H1 (cell line): Measurements from ENCODE around the gene NTRK2. TPM values are rescaled to one million over a fixed set of nuclear protein-coding genes. Genes with fewer than 3 reads are reported as not detected.

Experiments
- CTCF ChIA-PET: fragments of 300-600 bp; sonication (Branson Sonifier 250); formaldehyde crosslinking; loops from one replicate; lab custom pipeline; 2021; ENCODE audit not compliant: partially characterized antibody; lab: Charles Lee
- POLR2A ChIA-PET: fragments of 300-600 bp; sonication (Branson Sonifier 250); formaldehyde crosslinking; loops from one replicate; lab custom pipeline; 2021; ENCODE audit warnings: inconsistent platforms; ENCODE audit not compliant: partially characterized antibody; lab: Charles Lee
- DNase-seq, 2 experiments: peaks; one replicate each; pipeline versions ENCODE4 v3.0.0 to v3.0.0-alpha.2; 2010 to 2022; ENCODE audit warnings: low spot score in 2 of 2, low read depth in 1 of 2, mixed read lengths in 1 of 2
- FAIRE-seq: peaks from 2 replicates; lab custom pipeline; 2011; peaks lifted over from hg19 to GRCh38; lab: Jason Lieb, UNC
- H2AFZ ChIP-seq: 2 replicates; pipeline ENCODE4 v1.8.1; 2012; ENCODE audit warnings: low read length, inconsistent platforms
- H2AK5ac ChIP-seq: 2 replicates; pipeline ENCODE4 v1.6.1; 2013; ENCODE audit warnings: low read depth, low read length
- H2BK120ac ChIP-seq: replicated peaks from 2 replicates; pipeline ENCODE3; 2013; ENCODE audit warnings: low read depth, low read length, inconsistent platforms
- H2BK12ac ChIP-seq: 2 replicates; pipeline ENCODE4 v1.6.1; 2013; ENCODE audit warnings: low read depth, low read length
- H2BK15ac ChIP-seq: 2 replicates; pipeline ENCODE4 v1.6.1; 2013; ENCODE audit warnings: low read length
- H2BK20ac ChIP-seq: 2 replicates; pipeline ENCODE4 v1.6.1; 2013; ENCODE audit warnings: low read length
- H2BK5ac ChIP-seq: 2 replicates; pipeline ENCODE4 v1.6.1; 2013; ENCODE audit warnings: low read depth, low read length
- H3K14ac ChIP-seq: 2 replicates; pipeline ENCODE4 v1.6.1; 2013; ENCODE audit warnings: inconsistent platforms; ENCODE audit not compliant: insufficient read length
- H3K18ac ChIP-seq: 2 replicates; pipeline ENCODE4 v1.6.1; 2013; ENCODE audit warnings: low read length; ENCODE audit errors: extremely low read depth
- H3K23ac ChIP-seq: 2 replicates; pipeline ENCODE4 v1.6.1; 2013; ENCODE audit warnings: inconsistent platforms; ENCODE audit not compliant: insufficient read length
- H3K23me2 ChIP-seq: 2 replicates; pipeline ENCODE4 v1.6.1; 2013; ENCODE audit warnings: low read depth, low read length
- H3K27ac ChIP-seq: 2 replicates; pipeline ENCODE4 v1.6.1; 2011; ENCODE audit warnings: low read depth, low read length, inconsistent platforms
- H3K27me3 ChIP-seq, 4 experiments: replicated peaks in 1 of 4; 1 replicate in 1 of 4; 2 replicates in 3 of 4; pipeline versions ENCODE4 v1.6.1 to v1.8.1; 2011 to 2013; ENCODE audit warnings: low read length in 3 of 4, mild to moderate bottlenecking in 3 of 4, inconsistent platforms in 2 of 4, mixed read lengths in 2 of 4, moderate library complexity in 1 of 4; ENCODE audit not compliant: control insufficient read depth in 3 of 4, insufficient read depth in 3 of 4; ENCODE audit errors: extremely low read depth in 1 of 4
- H3K36me3 ChIP-seq, 4 experiments: 2 replicates each; pipeline versions ENCODE4 v1.6.1 to v1.8.1; 2011 to 2013; ENCODE audit warnings: mild to moderate bottlenecking in 4 of 4, low read length in 3 of 4, moderate library complexity in 2 of 4, control low read depth in 1 of 4, inconsistent platforms in 1 of 4; ENCODE audit not compliant: insufficient read depth in 4 of 4, control insufficient read depth in 2 of 4
- H3K4ac ChIP-seq: replicated peaks from 2 replicates; pipeline ENCODE3; 2013; ENCODE audit warnings: low read length, low read depth, mixed read lengths, inconsistent platforms; ENCODE audit not compliant: insufficient read length
- H3K4me1 ChIP-seq, 4 experiments: replicated peaks in 1 of 4; 1 replicate in 1 of 4; 2 replicates in 3 of 4; pipeline versions ENCODE4 v1.6.1 to v1.8.1; 2011 to 2013; ENCODE audit warnings: low read length in 3 of 4, inconsistent platforms in 2 of 4, mixed read lengths in 1 of 4; ENCODE audit not compliant: insufficient read depth in 4 of 4, control insufficient read depth in 3 of 4
- H3K4me2 ChIP-seq, 2 experiments: 2 replicates each; pipeline versions ENCODE4 v1.6.1 to v1.8.1; 2011 to 2013; ENCODE audit warnings: low read depth in 2 of 2, low read length in 2 of 2, control low read depth in 1 of 2, inconsistent platforms in 1 of 2, mild to moderate bottlenecking in 1 of 2; ENCODE audit not compliant: insufficient read depth in 1 of 2
- H3K4me3 ChIP-seq, 4 experiments: fragments of 200-600, 300-600 bp in 1 of 4; sonication (generic), shearing (Covaris generic), sonication (Bioruptor Twin) in 1 of 4; 2 replicates each; pipeline versions ENCODE4 v1.5.1 to v1.8.1; 2011 to 2016; ENCODE audit warnings: low read length in 4 of 4, low read depth in 3 of 4, control low read depth in 2 of 4, inconsistent platforms in 2 of 4, mild to moderate bottlenecking in 2 of 4, mixed read lengths in 1 of 4, moderate library complexity in 1 of 4; ENCODE audit not compliant: insufficient read depth in 2 of 4; ENCODE audit errors: extremely low read depth in 1 of 4
- H3K56ac ChIP-seq: replicated peaks from 2 replicates; pipeline ENCODE3; 2013; ENCODE audit warnings: low read depth, mild to moderate bottlenecking, mixed read lengths, low read length, inconsistent platforms; ENCODE audit not compliant: insufficient read length
- H3K79me1 ChIP-seq: 2 replicates; pipeline ENCODE4 v1.6.1; 2013; ENCODE audit warnings: low read depth, low read length, control low read depth
- H3K79me2 ChIP-seq, 2 experiments: 2 replicates each; pipeline versions ENCODE4 v1.6.1 to v1.8.1; 2012 to 2013; ENCODE audit warnings: low read length in 2 of 2, mild to moderate bottlenecking in 2 of 2, inconsistent platforms in 1 of 2; ENCODE audit not compliant: insufficient read depth in 2 of 2, control insufficient read depth in 1 of 2
- H3K9ac ChIP-seq, 4 experiments: replicated peaks in 1 of 4; 1 replicate in 1 of 4; 2 replicates in 3 of 4; pipeline versions ENCODE4 v1.6.1 to v1.8.1; 2011 to 2013; ENCODE audit warnings: low read depth in 3 of 4, low read length in 3 of 4, control low read depth in 2 of 4, mild to moderate bottlenecking in 2 of 4, moderate library complexity in 2 of 4, inconsistent platforms in 1 of 4; ENCODE audit errors: extremely low read depth in 1 of 4
- H3K9me3 ChIP-seq, 2 experiments: 2 replicates each; pipeline versions ENCODE4 v1.6.1 to v1.8.1; 2012 to 2013; ENCODE audit warnings: mild to moderate bottlenecking in 2 of 2, moderate library complexity in 2 of 2, control low read depth in 1 of 2, inconsistent platforms in 1 of 2, low read depth in 1 of 2, low read length in 1 of 2, mixed read lengths in 1 of 2; ENCODE audit not compliant: insufficient read depth in 2 of 2
- H4K20me1 ChIP-seq, 2 experiments: replicated peaks in 1 of 2; 2 replicates each; pipeline versions ENCODE3 to v1.8.1; 2011 to 2013; ENCODE audit warnings: inconsistent platforms in 2 of 2, low read length in 2 of 2, mild to moderate bottlenecking in 1 of 2; ENCODE audit not compliant: insufficient read depth in 2 of 2, control insufficient read depth in 1 of 2
- H4K5ac ChIP-seq: 2 replicates; pipeline ENCODE4 v1.6.1; 2013; ENCODE audit warnings: low read length, low read depth, mixed read lengths, inconsistent platforms; ENCODE audit not compliant: insufficient read length
- H4K8ac ChIP-seq: 2 replicates; pipeline ENCODE4 v1.8.0; 2013; ENCODE audit warnings: mild to moderate bottlenecking, moderate library complexity, low read length, inconsistent platforms; ENCODE audit not compliant: insufficient read depth; ENCODE audit errors: extremely low read depth
- H4K91ac ChIP-seq: replicated peaks from 2 replicates; pipeline ENCODE3; 2013; ENCODE audit warnings: low read length, mixed read lengths, inconsistent platforms; ENCODE audit not compliant: insufficient read length
- ASH2L ChIP-seq: fragments of 200-600, 300-600 bp; sonication (generic); IDR thresholded peaks from one replicate; pipeline ENCODE4 v1.7.1; 2017; ENCODE audit warnings: low read length
- BCL11A ChIP-seq, 2 experiments: IDR thresholded peaks; one replicate each; pipeline ENCODE4 v1.6.1; 2011; ENCODE audit warnings: low read depth in 2 of 2, low read length in 2 of 2, mild to moderate bottlenecking in 2 of 2
- BRCA1 ChIP-seq: IDR thresholded peaks from 2 replicates; pipeline ENCODE4 v1.6.1; 2012; ENCODE audit warnings: low read depth, low read length, improper control_type of control experiment
- EZH2 ChIP-seq: fragments of 200-600 bp; sonication (generic); IDR thresholded peaks from 2 replicates; pipeline ENCODE4 v1.7.1; 2012; ENCODE audit warnings: low read depth, mild to moderate bottlenecking, moderate library complexity, low read length, inconsistent platforms; ENCODE audit not compliant: severe bottlenecking
- JUN ChIP-seq: IDR thresholded peaks from 2 replicates; pipeline ENCODE4 v1.6.1; 2011; ENCODE audit warnings: low read depth, mild to moderate bottlenecking, improper control_type of control experiment, low read length
- JUND ChIP-seq: IDR thresholded peaks from 2 replicates; pipeline ENCODE4 v1.6.1; 2011; ENCODE audit warnings: mild to moderate bottlenecking, improper control_type of control experiment, low read length
- KDM5A ChIP-seq: fragments of 200-600 bp; IDR thresholded peaks from 2 replicates; pipeline ENCODE4 v1.7.1; 2012; ENCODE audit warnings: mild to moderate bottlenecking, low read length, inconsistent platforms, mixed read lengths
- POLR2AphosphoS5 ChIP-seq: IDR thresholded peaks from 2 replicates; pipeline ENCODE4 v1.6.1; 2011; ENCODE audit warnings: low read depth, low read length
- RNF2 ChIP-seq: fragments of 200-900, 300-1000 bp; sonication (generic); IDR thresholded peaks from 2 replicates; pipeline ENCODE4 v1.7.1; 2016; ENCODE audit warnings: borderline replicate concordance, low read depth, mild to moderate bottlenecking, antibody characterized with exemption, low read length; ENCODE audit not compliant: poor library complexity, severe bottlenecking; ENCODE audit errors: missing control alignments
- SP4 ChIP-seq: IDR thresholded peaks from 2 replicates; pipeline ENCODE4 v1.6.1; 2012; ENCODE audit warnings: low read length, inconsistent platforms
- SUZ12 ChIP-seq: fragments of 200-600 bp; sonication (generic); IDR thresholded peaks from 2 replicates; pipeline ENCODE4 v1.6.1; 2012; ENCODE audit warnings: mild to moderate bottlenecking, inconsistent platforms, low read length, moderate library complexity, mixed read lengths
- TEAD4 ChIP-seq: IDR thresholded peaks from 2 replicates; pipeline ENCODE4 v1.6.1; 2012; ENCODE audit warnings: low read depth, low read length, inconsistent platforms, mixed read lengths
- USF2 ChIP-seq: IDR thresholded peaks from 2 replicates; pipeline ENCODE4 v1.6.1; 2011; ENCODE audit warnings: low read length, improper control_type of control experiment
- ZNF274 ChIP-seq: IDR thresholded peaks from 2 replicates; pipeline ENCODE4 v1.7.0; 2012; ENCODE audit warnings: low read length, borderline replicate concordance; ENCODE audit errors: extremely low read depth
- WGBS, 2 experiments: shearing (Covaris generic) in 1 of 2; methylation state at CpG; one replicate each; pipeline versions ENCODE4 v1.1.6 to v1.1.7; 2013 to 2015; ENCODE audit warnings: low lambda C conversion rate in 2 of 2, mixed read lengths in 2 of 2, inconsistent platforms in 1 of 2, low coverage in 1 of 2, missing lambda C conversion rate in 1 of 2; ENCODE audit not compliant: insufficient replicate concordance in 2 of 2, insufficient coverage in 1 of 2, insufficient read length in 1 of 2; ENCODE audit errors: extremely low coverage in 1 of 2, missing lambda C conversion rate in 1 of 2; 5-methylcytosine and 5-hydroxymethylcytosine counted together
- polyA plus RNA-seq, 7 experiments: library from polyadenylated mRNA; depleted of rRNA in 3 of 7; stranded (reverse) in 5 of 7; unstranded in 2 of 7; fragments of >200 nt in 5 of 7; fragments of 200-250 nt in 2 of 7; gene quantifications; 1 replicate in 5 of 7; 2 replicates in 1 of 7; 4 replicates in 1 of 7; pipeline versions ENCODE4 v1.2.1 to v1.2.3, GENCODE V29; 2011 to 2013; ENCODE audit warnings: missing spikeins in 2 of 7, mixed read lengths in 2 of 7
- total RNA-seq: library from RNA; stranded (reverse); fragmentation: NEBNext Ultra II Directional; extraction: Animal tissue kit (Norgen Biotek cat#: 25700); gene quantifications from 2 replicates; pipeline ENCODE4 v1.2.1, GENCODE V29; 2021

The NTRK2 gene
- total and polyA plus RNA-seq, 2 of the 8 experiments (the other 6 are each of a cell fraction or from before 2014, with no cell fraction given), result 0.03 to 0.04 TPM

GRCh38 chr9:84793251-84793650 is 123.7 kb downstream of the NTRK2 start:
- no peaks in the 10 kb centered on the region; a peak in 1 of 7 replicates for H3K27me3 ChIP-seq
- H2BK15ac ChIP-seq, result no peak overlapping the region
- POLR2A ChIA-PET, result no interaction called here
- H3K18ac ChIP-seq, result no peak overlapping the region
- DNase-seq, result no peak
- no peak for FAIRE-seq
- H2BK5ac ChIP-seq, result no peak overlapping the region
- no peaks in the 10 kb centered on the region for H3K79me2 ChIP-seq
- H4K5ac ChIP-seq, result no peak overlapping the region
- H3K23me2 ChIP-seq, result no peaks in the 10 kb centered on the region
- CTCF ChIA-PET, result interaction anchor here (1.0 to 1.1 kb wide), 2 partner anchors 18 to 140 kb away, joined by 3 to 4 read pairs; no protein-coding TSS in a partner anchor
- H2BK20ac ChIP-seq, result no peak overlapping the region
- no peaks in the 10 kb centered on the region for H3K9me3 ChIP-seq
- H3K36me3 ChIP-seq, result no peaks in the 10 kb centered on the region
- H4K8ac ChIP-seq, result no peak overlapping the region
- no peak overlapping the region for H3K9ac ChIP-seq
- no peak overlapping the region for H3K56ac ChIP-seq
- H2AK5ac ChIP-seq, result no peak overlapping the region
- H3K4me2 ChIP-seq, result no peak overlapping the region
- H3K79me1 ChIP-seq, result no peaks in the 10 kb centered on the region
- no peak overlapping the region for H3K27ac ChIP-seq
- H2BK120ac ChIP-seq, result no peak overlapping the region
- H3K4ac ChIP-seq, result no peak overlapping the region
- H3K4me1 ChIP-seq, result no peaks in the 10 kb centered on the region
- no peak overlapping the region for H2AFZ ChIP-seq
- H3K23ac ChIP-seq, result no peak overlapping the region
- H2BK12ac ChIP-seq, result no peak overlapping the region
- H4K20me1 ChIP-seq, result no peaks in the 10 kb centered on the region
- no peak overlapping the region for H3K14ac ChIP-seq
- H4K91ac ChIP-seq, result no peak overlapping the region
- WGBS, 2 experiments, result 98% methylated on average over 3 of the region's 3 CpGs; no CpG with 5 or more reads in 1 of the 2 experiments
- H3K4me3 ChIP-seq, result no peak overlapping the region
- TF ChIP-seq SUZ12 (no peak), BCL11A (IDR thresholded peaks at IDR 0.05; ENCODE audit: low read depth in 2 of 2, low read length in 2 of 2) (no peak), KDM5A (no peak), USF2 (no peak), TEAD4 (no peak), EZH2 (no peak), SP4 (no peak), RNF2 (no peak), ASH2L (no peak), ZNF274 (no peak), POLR2AphosphoS5 (no peak), JUN (no peak), BRCA1 (no peak), JUND (no peak)
